Smooth muscle cell (in vitro differentiated cells): ENCODE results near the gene FOXF1. TPM values are rescaled to one million over a fixed set of nuclear protein-coding genes. Genes with fewer than 3 reads are reported as not detected.

Experiments
- DNase-seq: peaks from one replicate; lab custom pipeline; 2025; ENCODE audit not compliant: unreplicated experiment; lab: John Stamatoyannopoulos, UW
- H2AFZ ChIP-seq: fragments of 200-600 bp; sonication (generic); 2 replicates; pipeline ENCODE4 v1.6.0; 2016; ENCODE audit warnings: antibody characterized with exemption, low read depth, mild to moderate bottlenecking
- H3F3A ChIP-seq: fragments of 200-600 bp; sonication (generic); 2 replicates; pipeline ENCODE4 v1.6.0; 2017; ENCODE audit warnings: antibody characterized with exemption, low read depth
- H3K27ac ChIP-seq: fragments of 200-600 bp; sonication (generic); 2 replicates; pipeline ENCODE4 v1.5.1; 2016; ENCODE audit warnings: low read depth, mild to moderate bottlenecking
- H3K27me3 ChIP-seq: fragments of 200-600 bp; sonication (generic); 2 replicates; pipeline ENCODE4 v1.6.1; 2016; ENCODE audit warnings: low read depth, mild to moderate bottlenecking
- H3K36me3 ChIP-seq: fragments of 200-600 bp; sonication (generic); 2 replicates; pipeline ENCODE4 v1.5.1; 2016; ENCODE audit warnings: low read depth
- H3K4me1 ChIP-seq: fragments of 200-600 bp; sonication (generic); 2 replicates; pipeline ENCODE4 v1.5.1; 2016; ENCODE audit warnings: low read depth
- H3K4me2 ChIP-seq: fragments of 200-600 bp; sonication (generic); 2 replicates; pipeline ENCODE4 v1.6.0; 2016; ENCODE audit warnings: mild to moderate bottlenecking
- H3K4me3 ChIP-seq: fragments of 200-600 bp; sonication (generic); 2 replicates; pipeline ENCODE4 v1.5.1; 2016; ENCODE audit warnings: mild to moderate bottlenecking
- H3K79me2 ChIP-seq: fragments of 200-600 bp; sonication (generic); 2 replicates; pipeline ENCODE4 v1.6.0; 2016; ENCODE audit warnings: low read depth, mild to moderate bottlenecking
- H3K9ac ChIP-seq: fragments of 200-600 bp; sonication (generic); 2 replicates; pipeline ENCODE4 v1.6.0; 2016; ENCODE audit warnings: low read depth
- H3K9me3 ChIP-seq: fragments of 200-600 bp; sonication (generic); replicated peaks from 2 replicates; pipeline ENCODE4 v1.5.1; 2016; ENCODE audit warnings: low read depth
- H4K20me1 ChIP-seq: fragments of 200-600 bp; sonication (generic); 2 replicates; pipeline ENCODE4 v1.6.0; 2016; ENCODE audit warnings: low read depth
- CTCF ChIP-seq: fragments of 200-600 bp; sonication (generic); IDR thresholded peaks from 2 replicates; pipeline ENCODE4 v1.5.1; 2017; ENCODE audit warnings: borderline replicate concordance, mild to moderate bottlenecking, antibody characterized with exemption; ENCODE audit not compliant: insufficient read depth, poor library complexity, severe bottlenecking
- WGBS: methylation state at CpG from one replicate; pipeline ENCODE4 v1.1.7; 2016; ENCODE audit warnings: low lambda C conversion rate; 5-methylcytosine and 5-hydroxymethylcytosine counted together
- polyA plus RNA-seq: library from polyadenylated mRNA; unstranded; fragments of >200 nt; fragmentation: Nextera tagmentation; extraction: Ambion mirVana; gene quantifications from 2 replicates; pipeline ENCODE4 v1.2.1, GENCODE V29; 2016
- total RNA-seq: library from RNA; depleted of rRNA; stranded (reverse); fragments of >200 nt; gene quantifications from 2 replicates; pipeline ENCODE4 v1.2.3, GENCODE V29; 2014

Gene FOXF1
- total and polyA plus RNA-seq, 2 experiments from 2014 or later = 24.7 to 31.5 TPM

GRCh38 chr16:86494039-86494564 lies 16.2 kb upstream of the FOXF1 start:
- Histone ChIP-seq H4K20me1 (no peaks in the 10 kb centered on the region), H2AFZ (no peak overlapping the region), H3K9me3 (no peaks in the 10 kb centered on the region), H3K79me2 (no peaks in the 10 kb centered on the region), H3F3A (peaks cover 6% of the 10 kb centered on the region), H3K36me3 (no peaks in the 10 kb centered on the region), H3K4me1 (peaks cover 48% of the 10 kb centered on the region), H3K4me3 (no peak overlapping the region), H3K27ac (no peak overlapping the region), H3K4me2 (peak overlapping the region; percentile 59), H3K27me3 (peaks cover 83% of the 10 kb centered on the region), H3K9ac (no peak overlapping the region)
- 20% methylated on average over 22 of the region's 22 CpGs for WGBS
- no peak for DNase-seq
- TF ChIP-seq CTCF = no peak

GRCh38 chr16:86494565-86495356 lies 15.6 kb upstream of the FOXF1 start:
- Histone ChIP-seq H3F3A (peaks cover 6% of the 10 kb centered on the region), H3K79me2 (no peaks in the 10 kb centered on the region), H2AFZ (no peak overlapping the region), H3K9ac (no peak overlapping the region), H3K4me3 (no peak overlapping the region), H3K4me1 (peaks cover 54% of the 10 kb centered on the region), H3K4me2 (peak overlapping the region; percentile 59), H3K27me3 (peaks cover 88% of the 10 kb centered on the region), H3K36me3 (no peaks in the 10 kb centered on the region), H3K27ac (no peak overlapping the region), H3K9me3 (no peaks in the 10 kb centered on the region), H4K20me1 (no peaks in the 10 kb centered on the region)
- DNase-seq = no peak
- no peak for TF ChIP-seq CTCF
- 12% methylated on average over 53 of the region's 54 CpGs for WGBS

- H2AFZ ChIP-seq = no peak overlapping the region
- peaks cover 91% of the 10 kb centered on the region for H3K27me3 ChIP-seq
- no peak for DNase-seq
- peaks cover 55% of the 10 kb centered on the region for H3K4me1 ChIP-seq
- no peak overlapping the region for H3K27ac ChIP-seq
- H3K4me3 ChIP-seq = no peak overlapping the region
- WGBS = 36% methylated on average over 10 of the region's 10 CpGs
- H4K20me1 ChIP-seq = no peaks in the 10 kb centered on the region
- H3K9me3 ChIP-seq = no peaks in the 10 kb centered on the region
- H3K79me2 ChIP-seq = no peaks in the 10 kb centered on the region
- no peak overlapping the region for H3K4me2 ChIP-seq
- H3K9ac ChIP-seq = no peak overlapping the region
- H3F3A ChIP-seq = peaks cover 6% of the 10 kb centered on the region
- no peaks in the 10 kb centered on the region for H3K36me3 ChIP-seq
- TF ChIP-seq CTCF = no peak
Observed at GRCh38 chr16:86495357-86495701, 15.0 kb upstream of the FOXF1 start.
